ENCODE results near the gene TLE1.
A peak's percentile ranks its signal among the peaks of the same experiment; 100 is the strongest.

DNA sequence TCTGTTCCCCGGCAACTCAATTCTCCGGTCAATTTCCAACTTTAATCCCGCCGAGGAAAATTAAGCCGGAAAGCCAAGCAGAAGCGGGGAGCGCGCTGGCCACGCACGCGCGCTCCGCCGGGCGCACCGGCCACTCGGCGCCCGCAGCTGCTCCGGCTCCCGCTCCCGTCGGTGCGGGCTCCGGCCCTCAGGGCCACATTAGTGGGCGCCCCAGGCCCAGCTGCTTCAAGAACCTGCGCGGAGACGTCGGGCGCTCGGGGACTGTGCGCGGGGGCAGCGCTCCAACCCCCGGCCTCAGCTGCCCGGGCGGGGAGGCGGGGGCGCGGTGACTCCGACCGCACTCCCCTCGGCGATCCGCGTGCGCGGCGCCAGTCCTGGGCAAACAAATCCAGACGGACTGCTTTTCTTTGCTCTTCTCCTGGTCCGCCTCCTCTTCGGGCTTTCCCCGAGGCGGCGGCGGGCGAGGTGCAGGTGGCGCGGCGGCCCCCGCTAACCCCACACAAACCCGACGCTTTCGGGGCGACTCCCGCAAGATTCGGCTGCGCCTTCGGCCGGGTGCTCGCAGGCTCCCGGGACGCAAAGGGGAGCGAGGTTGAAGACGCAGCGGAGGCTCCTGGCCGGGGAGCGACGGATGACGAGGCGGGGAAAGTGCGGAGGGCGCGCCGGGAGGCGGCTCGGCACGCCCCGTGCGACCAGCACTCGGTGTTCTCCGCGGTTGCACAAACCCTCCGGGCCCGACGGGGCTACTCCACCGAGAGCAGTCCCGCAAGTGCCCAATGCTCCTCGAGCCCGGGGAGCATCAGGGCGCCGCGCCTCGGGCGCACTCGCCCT is 870 bp downstream of the TLE1 start:
- TF ChIP-seq, protein P1, sequence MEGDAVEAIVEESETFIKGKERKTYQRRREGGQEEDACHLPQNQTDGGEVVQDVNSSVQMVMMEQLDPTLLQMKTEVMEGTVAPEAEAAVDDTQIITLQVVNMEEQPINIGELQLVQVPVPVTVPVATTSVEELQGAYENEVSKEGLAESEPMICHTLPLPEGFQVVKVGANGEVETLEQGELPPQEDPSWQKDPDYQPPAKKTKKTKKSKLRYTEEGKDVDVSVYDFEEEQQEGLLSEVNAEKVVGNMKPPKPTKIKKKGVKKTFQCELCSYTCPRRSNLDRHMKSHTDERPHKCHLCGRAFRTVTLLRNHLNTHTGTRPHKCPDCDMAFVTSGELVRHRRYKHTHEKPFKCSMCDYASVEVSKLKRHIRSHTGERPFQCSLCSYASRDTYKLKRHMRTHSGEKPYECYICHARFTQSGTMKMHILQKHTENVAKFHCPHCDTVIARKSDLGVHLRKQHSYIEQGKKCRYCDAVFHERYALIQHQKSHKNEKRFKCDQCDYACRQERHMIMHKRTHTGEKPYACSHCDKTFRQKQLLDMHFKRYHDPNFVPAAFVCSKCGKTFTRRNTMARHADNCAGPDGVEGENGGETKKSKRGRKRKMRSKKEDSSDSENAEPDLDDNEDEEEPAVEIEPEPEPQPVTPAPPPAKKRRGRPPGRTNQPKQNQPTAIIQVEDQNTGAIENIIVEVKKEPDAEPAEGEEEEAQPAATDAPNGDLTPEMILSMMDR (IDR thresholded peaks at IDR 0.05) = peak in 1 of 3 experiments; percentile 2
- TF ChIP-seq POLR2AphosphoS5 (IDR thresholded peaks at IDR 0.05; ENCODE audit: insufficient read depth in 1 of 2, low read depth in 1 of 2) = peak in 1 of 2 donors; percentile 57
